Smooth muscle cell (in vitro differentiated cells): Measurements from ENCODE around the gene CSF1. TPM values are rescaled to one million over a fixed set of nuclear protein-coding genes. Genes with fewer than 3 reads are reported as not detected.

Source experiments
- DNase-seq: peaks from one replicate; lab custom pipeline; 2025; ENCODE audit not compliant: unreplicated experiment; lab: John Stamatoyannopoulos, UW
- H2AFZ ChIP-seq: fragments of 200-600 bp; sonication (generic); 2 replicates; pipeline ENCODE4 v1.6.0; 2016; ENCODE audit warnings: antibody characterized with exemption, low read depth, mild to moderate bottlenecking
- H3F3A ChIP-seq: fragments of 200-600 bp; sonication (generic); 2 replicates; pipeline ENCODE4 v1.6.0; 2017; ENCODE audit warnings: antibody characterized with exemption, low read depth
- H3K27ac ChIP-seq: fragments of 200-600 bp; sonication (generic); 2 replicates; pipeline ENCODE4 v1.5.1; 2016; ENCODE audit warnings: low read depth, mild to moderate bottlenecking
- H3K27me3 ChIP-seq: fragments of 200-600 bp; sonication (generic); 2 replicates; pipeline ENCODE4 v1.6.1; 2016; ENCODE audit warnings: low read depth, mild to moderate bottlenecking
- H3K36me3 ChIP-seq: fragments of 200-600 bp; sonication (generic); 2 replicates; pipeline ENCODE4 v1.5.1; 2016; ENCODE audit warnings: low read depth
- H3K4me1 ChIP-seq: fragments of 200-600 bp; sonication (generic); 2 replicates; pipeline ENCODE4 v1.5.1; 2016; ENCODE audit warnings: low read depth
- H3K4me2 ChIP-seq: fragments of 200-600 bp; sonication (generic); 2 replicates; pipeline ENCODE4 v1.6.0; 2016; ENCODE audit warnings: mild to moderate bottlenecking
- H3K4me3 ChIP-seq: fragments of 200-600 bp; sonication (generic); 2 replicates; pipeline ENCODE4 v1.5.1; 2016; ENCODE audit warnings: mild to moderate bottlenecking
- H3K79me2 ChIP-seq: fragments of 200-600 bp; sonication (generic); 2 replicates; pipeline ENCODE4 v1.6.0; 2016; ENCODE audit warnings: low read depth, mild to moderate bottlenecking
- H3K9ac ChIP-seq: fragments of 200-600 bp; sonication (generic); 2 replicates; pipeline ENCODE4 v1.6.0; 2016; ENCODE audit warnings: low read depth
- H3K9me3 ChIP-seq: fragments of 200-600 bp; sonication (generic); replicated peaks from 2 replicates; pipeline ENCODE4 v1.5.1; 2016; ENCODE audit warnings: low read depth
- H4K20me1 ChIP-seq: fragments of 200-600 bp; sonication (generic); 2 replicates; pipeline ENCODE4 v1.6.0; 2016; ENCODE audit warnings: low read depth
- WGBS: methylation state at CpG from one replicate; pipeline ENCODE4 v1.1.7; 2016; ENCODE audit warnings: low lambda C conversion rate; 5-methylcytosine and 5-hydroxymethylcytosine counted together
- polyA plus RNA-seq: library from polyadenylated mRNA; unstranded; fragments of >200 nt; fragmentation: Nextera tagmentation; extraction: Ambion mirVana; gene quantifications from 2 replicates; pipeline ENCODE4 v1.2.1, GENCODE V29; 2016
- total RNA-seq: library from RNA; depleted of rRNA; stranded (reverse); fragments of >200 nt; gene quantifications from 2 replicates; pipeline ENCODE4 v1.2.3, GENCODE V29; 2014
- TF ChIP-seq, protein P1 (sequence below): fragments of 200-600 bp; sonication (generic); IDR thresholded peaks from 2 replicates; pipeline ENCODE4 v1.5.1; 2017; ENCODE audit warnings: borderline replicate concordance, mild to moderate bottlenecking, antibody characterized with exemption; ENCODE audit not compliant: insufficient read depth, poor library complexity, severe bottlenecking

Gene CSF1
- total and polyA plus RNA-seq, 2 experiments from 2014 or later: 22.4 to 30.9 TPM

DNA sequence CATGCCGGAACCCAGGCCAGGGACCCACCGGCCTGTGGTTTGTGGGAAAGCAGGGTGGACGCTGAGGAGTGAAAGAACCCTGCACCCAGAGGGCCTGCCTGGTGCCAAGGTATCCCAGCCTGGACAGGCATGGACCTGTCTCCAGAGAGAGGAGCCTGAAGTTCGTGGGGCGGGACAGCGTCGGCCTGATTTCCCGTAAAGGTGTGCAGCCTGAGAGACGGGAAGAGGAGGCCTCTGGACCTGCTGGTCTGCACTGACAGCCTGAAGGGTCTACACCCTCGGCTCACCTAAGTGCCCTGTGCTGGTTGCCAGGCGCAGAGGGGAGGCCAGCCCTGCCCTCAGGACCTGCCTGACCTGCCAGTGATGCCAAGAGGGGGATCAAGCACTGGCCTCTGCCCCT lies 18.5 kb downstream of the CSF1 start:
- Histone ChIP-seq H3K27me3 (no peaks in the 10 kb centered on the region), H3K79me2 (no peaks in the 10 kb centered on the region), H3K27ac (peak overlapping the region; percentile 44), H3F3A (peaks cover 6% of the 10 kb centered on the region), H3K9me3 (no peaks in the 10 kb centered on the region), H3K9ac (no peak overlapping the region), H3K36me3 (no peaks in the 10 kb centered on the region), H3K4me3 (no peak overlapping the region), H3K4me1 (peaks cover 18% of the 10 kb centered on the region), H4K20me1 (no peaks in the 10 kb centered on the region), H2AFZ (no peak overlapping the region), H3K4me2 (peak overlapping the region; percentile 53)
- no peak for DNase-seq
- 83% methylated on average over 11 of the region's 11 CpGs for WGBS
- TF ChIP-seq, protein P1, sequence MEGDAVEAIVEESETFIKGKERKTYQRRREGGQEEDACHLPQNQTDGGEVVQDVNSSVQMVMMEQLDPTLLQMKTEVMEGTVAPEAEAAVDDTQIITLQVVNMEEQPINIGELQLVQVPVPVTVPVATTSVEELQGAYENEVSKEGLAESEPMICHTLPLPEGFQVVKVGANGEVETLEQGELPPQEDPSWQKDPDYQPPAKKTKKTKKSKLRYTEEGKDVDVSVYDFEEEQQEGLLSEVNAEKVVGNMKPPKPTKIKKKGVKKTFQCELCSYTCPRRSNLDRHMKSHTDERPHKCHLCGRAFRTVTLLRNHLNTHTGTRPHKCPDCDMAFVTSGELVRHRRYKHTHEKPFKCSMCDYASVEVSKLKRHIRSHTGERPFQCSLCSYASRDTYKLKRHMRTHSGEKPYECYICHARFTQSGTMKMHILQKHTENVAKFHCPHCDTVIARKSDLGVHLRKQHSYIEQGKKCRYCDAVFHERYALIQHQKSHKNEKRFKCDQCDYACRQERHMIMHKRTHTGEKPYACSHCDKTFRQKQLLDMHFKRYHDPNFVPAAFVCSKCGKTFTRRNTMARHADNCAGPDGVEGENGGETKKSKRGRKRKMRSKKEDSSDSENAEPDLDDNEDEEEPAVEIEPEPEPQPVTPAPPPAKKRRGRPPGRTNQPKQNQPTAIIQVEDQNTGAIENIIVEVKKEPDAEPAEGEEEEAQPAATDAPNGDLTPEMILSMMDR: no peak

DNA sequence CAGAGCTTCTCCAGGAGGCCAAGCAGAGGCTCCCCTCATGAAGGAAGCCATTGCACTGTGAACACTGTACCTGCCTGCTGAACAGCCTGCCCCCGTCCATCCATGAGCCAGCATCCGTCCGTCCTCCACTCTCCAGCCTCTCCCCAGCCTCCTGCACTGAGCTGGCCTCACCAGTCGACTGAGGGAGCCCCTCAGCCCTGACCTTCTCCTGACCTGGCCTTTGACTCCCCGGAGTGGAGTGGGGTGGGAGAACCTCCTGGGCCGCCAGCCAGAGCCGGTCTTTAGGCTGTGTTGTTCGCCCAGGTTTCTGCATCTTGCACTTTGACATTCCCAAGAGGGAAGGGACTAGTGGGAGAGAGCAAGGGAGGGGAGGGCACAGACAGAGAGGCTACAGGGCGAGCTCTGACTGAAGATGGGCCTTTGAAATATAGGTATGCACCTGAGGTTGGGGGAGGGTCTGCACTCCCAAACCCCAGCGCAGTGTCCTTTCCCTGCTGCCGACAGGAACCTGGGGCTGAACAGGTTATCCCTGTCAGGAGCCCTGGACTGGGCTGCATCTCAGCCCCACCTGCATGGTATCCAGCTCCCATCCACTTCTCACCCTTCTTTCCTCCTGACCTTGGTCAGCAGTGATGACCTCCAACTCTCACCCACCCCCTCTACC lies 19.1 kb downstream of the CSF1 start:
- no peak overlapping the region for H3K27ac ChIP-seq
- TF ChIP-seq, protein P1: no peak
- DNase-seq: no peak
- no peak overlapping the region for H3K9ac ChIP-seq
- H3K4me1 ChIP-seq: peaks cover 18% of the 10 kb centered on the region
- H3K4me2 ChIP-seq: no peak overlapping the region
- no peak overlapping the region for H2AFZ ChIP-seq
- H4K20me1 ChIP-seq: no peaks in the 10 kb centered on the region
- 94% methylated on average over 11 of the region's 11 CpGs for WGBS
- no peaks in the 10 kb centered on the region for H3K79me2 ChIP-seq
- no peaks in the 10 kb centered on the region for H3K27me3 ChIP-seq
- peaks cover 6% of the 10 kb centered on the region for H3F3A ChIP-seq
- H3K9me3 ChIP-seq: no peaks in the 10 kb centered on the region
- H3K36me3 ChIP-seq: no peaks in the 10 kb centered on the region
- no peak overlapping the region for H3K4me3 ChIP-seq

DNA sequence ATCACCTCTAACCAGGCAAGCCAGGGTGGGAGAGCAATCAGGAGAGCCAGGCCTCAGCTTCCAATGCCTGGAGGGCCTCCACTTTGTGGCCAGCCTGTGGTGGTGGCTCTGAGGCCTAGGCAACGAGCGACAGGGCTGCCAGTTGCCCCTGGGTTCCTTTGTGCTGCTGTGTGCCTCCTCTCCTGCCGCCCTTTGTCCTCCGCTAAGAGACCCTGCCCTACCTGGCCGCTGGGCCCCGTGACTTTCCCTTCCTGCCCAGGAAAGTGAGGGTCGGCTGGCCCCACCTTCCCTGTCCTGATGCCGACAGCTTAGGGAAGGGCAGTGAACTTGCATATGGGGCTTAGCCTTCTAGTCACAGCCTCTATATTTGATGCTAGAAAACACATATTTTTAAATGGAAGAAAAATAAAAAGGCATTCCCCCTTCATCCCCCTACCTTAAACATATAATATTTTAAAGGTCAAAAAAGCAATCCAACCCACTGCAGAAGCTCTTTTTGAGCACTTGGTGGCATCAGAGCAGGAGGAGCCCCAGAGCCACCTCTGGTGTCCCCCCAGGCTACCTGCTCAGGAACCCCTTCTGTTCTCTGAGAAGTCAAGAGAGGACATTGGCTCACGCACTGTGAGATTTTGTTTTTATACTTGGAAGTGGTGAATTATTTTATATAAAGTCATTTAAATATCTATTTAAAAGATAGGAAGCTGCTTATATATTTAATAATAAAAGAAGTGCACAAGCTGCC lies 19.8 kb downstream of the CSF1 start:
- Histone ChIP-seq H3K79me2 (no peaks in the 10 kb centered on the region), H2AFZ (no peak overlapping the region), H3K9ac (no peak overlapping the region), H3K36me3 (no peaks in the 10 kb centered on the region), H3K27me3 (no peaks in the 10 kb centered on the region), H3F3A (peaks cover 6% of the 10 kb centered on the region), H3K4me3 (no peak overlapping the region), H3K27ac (peak overlapping the region; percentile 38), H3K4me2 (no peak overlapping the region), H3K4me1 (peaks cover 18% of the 10 kb centered on the region), H3K9me3 (no peaks in the 10 kb centered on the region), H4K20me1 (no peaks in the 10 kb centered on the region)
- WGBS: 91% methylated on average over 9 of the region's 9 CpGs
- DNase-seq: no peak
- TF ChIP-seq, protein P1: no peak
